Measurements from ENCODE around the gene SPP1. TPM values are rescaled to one million over a fixed set of nuclear protein-coding genes. Genes with fewer than 3 reads are reported as not detected.

The SPP1 gene
- polyA plus RNA-seq, 1 donor (not counting 4 experiments of a cell fraction or from before 2014, with no cell fraction given), result 0.84 TPM

- Histone ChIP-seq H2AFZ (ENCODE audit: control insufficient read depth, low read length) (peak within 1 kb of the TSS; percentile 69), H3K27ac (ENCODE audit: control insufficient read depth, insufficient read depth, low read length) (peak within 1 kb of the TSS; percentile 42), H3K9me1 (ENCODE audit: control insufficient read depth, extremely low read depth, insufficient read depth, low read length) (no peaks in the 10 kb centered on the region), H4K20me1 (ENCODE audit: control insufficient read depth, extremely low read depth, insufficient read depth, low read length) (peaks cover 2% of the 10 kb centered on the region), H3K9me3 (ENCODE audit: control insufficient read depth, low read depth, low read length) (no peaks in the 10 kb centered on the region), H3K9ac (ENCODE audit: control insufficient read depth, extremely low read depth, insufficient read depth, low read length) (peak within 1 kb of the TSS; percentile 77), H3K27me3 (ENCODE audit: control insufficient read depth, extremely low read depth, insufficient read depth, low read length) (no peaks in the 10 kb centered on the region), H3K4me1 (ENCODE audit: control insufficient read depth, extremely low read depth, insufficient read depth, low read length) (peaks cover 27% of the 10 kb centered on the region), H3K4me2 (ENCODE audit: control insufficient read depth, extremely low read depth, insufficient read depth, low read depth, low read length) (peak within 1 kb of the TSS; percentile 92), H3K36me3 (ENCODE audit: control insufficient read depth in 2 of 2, extremely low read depth in 1 of 2, insufficient read depth in 2 of 2, low read length in 2 of 2) (no peaks in the 10 kb centered on the region), H3K4me3 (ENCODE audit: control insufficient read depth in 2 of 3, extremely low read depth in 1 of 3, insufficient read depth in 2 of 3, low read depth in 1 of 3, low read length in 3 of 3) (peak within 1 kb of the TSS; percentile 71 to 88 (median 75)), H3K79me2 (ENCODE audit: control insufficient read depth, insufficient read depth, low read length) (peaks cover 41% of the 10 kb centered on the region)
- no peak for TF ChIP-seq CTCF (optimal IDR thresholded peaks at IDR 0.05 in 1 of 3, IDR thresholded peaks at IDR 0.05 in 1 of 3, conservative IDR thresholded peaks at IDR 0.05 in 1 of 3; ENCODE audit: extremely low read depth in 1 of 3, insufficient read depth in 2 of 3, low read length in 3 of 3)
- TF ChIP-seq EZH2 (IDR thresholded peaks at IDR 0.05; ENCODE audit: low read length), result no peak
- dilution Hi-C loops (cut with MboI; ENCODE audit: extremely low pct_ligation_motif_present, low sequenced_read_pairs), result no loop called here
- no peak for FAIRE-seq
- DNase-seq (ENCODE audit: low read depth, low spot score), result no peak
Observed at GRCh38 chr4:88007304-88008121, 32.0 kb downstream of the SPP1 start, which contains the start of gene PKD2. Gene PKD2, plus strand, starts transcription at chr4:88007635. Its CDS starts 99 bp downstream, at chr4:88007734.

- Histone ChIP-seq H3K36me3 (ENCODE audit: control insufficient read depth in 2 of 2, extremely low read depth in 1 of 2, insufficient read depth in 2 of 2, low read length in 2 of 2) (no peaks in the 10 kb centered on the region), H3K27me3 (ENCODE audit: control insufficient read depth, extremely low read depth, insufficient read depth, low read length) (no peaks in the 10 kb centered on the region), H3K4me3 (ENCODE audit: control insufficient read depth in 2 of 3, extremely low read depth in 1 of 3, insufficient read depth in 2 of 3, low read depth in 1 of 3, low read length in 3 of 3) (peak overlapping the region; percentile 71 to 88 (median 75)), H3K9ac (ENCODE audit: control insufficient read depth, extremely low read depth, insufficient read depth, low read length) (peak overlapping the region; percentile 77), H3K9me3 (ENCODE audit: control insufficient read depth, low read depth, low read length) (no peaks in the 10 kb centered on the region), H2AFZ (ENCODE audit: control insufficient read depth, low read length) (peak overlapping the region; percentile 44), H3K27ac (ENCODE audit: control insufficient read depth, insufficient read depth, low read length) (peak overlapping the region; percentile 42), H3K4me2 (ENCODE audit: control insufficient read depth, extremely low read depth, insufficient read depth, low read depth, low read length) (peak overlapping the region; percentile 92), H3K79me2 (ENCODE audit: control insufficient read depth, insufficient read depth, low read length) (peaks cover 48% of the 10 kb centered on the region), H3K4me1 (ENCODE audit: control insufficient read depth, extremely low read depth, insufficient read depth, low read length) (peaks cover 27% of the 10 kb centered on the region), H3K9me1 (ENCODE audit: control insufficient read depth, extremely low read depth, insufficient read depth, low read length) (no peaks in the 10 kb centered on the region), H4K20me1 (ENCODE audit: control insufficient read depth, extremely low read depth, insufficient read depth, low read length) (peaks cover 2% of the 10 kb centered on the region)
- DNase-seq (ENCODE audit: low read depth, low spot score) (no peak), FAIRE-seq (no peak)
- dilution Hi-C loops (cut with MboI; ENCODE audit: extremely low pct_ligation_motif_present, low sequenced_read_pairs), result no loop called here
- TF ChIP-seq CTCF (optimal IDR thresholded peaks at IDR 0.05 in 1 of 3, IDR thresholded peaks at IDR 0.05 in 1 of 3, conservative IDR thresholded peaks at IDR 0.05 in 1 of 3; ENCODE audit: extremely low read depth in 1 of 3, insufficient read depth in 2 of 3, low read length in 3 of 3) (no peak), EZH2 (IDR thresholded peaks at IDR 0.05; ENCODE audit: low read length) (no peak)
Observed at GRCh38 chr4:88008122-88008742, 32.7 kb downstream of the SPP1 start.
